Epidermal melanocyte (primary cell): ENCODE measurements around the gene LDLRAD4.
A peak's percentile ranks its signal among the peaks of the same experiment; 100 is the strongest.

Experiments used
- DNase-seq: peaks from one replicate; pipeline ENCODE4 v3.0.0; 2011; ENCODE audit warnings: low spot score; ENCODE audit not compliant: insufficient read length

Gene LDLRAD4

DNA sequence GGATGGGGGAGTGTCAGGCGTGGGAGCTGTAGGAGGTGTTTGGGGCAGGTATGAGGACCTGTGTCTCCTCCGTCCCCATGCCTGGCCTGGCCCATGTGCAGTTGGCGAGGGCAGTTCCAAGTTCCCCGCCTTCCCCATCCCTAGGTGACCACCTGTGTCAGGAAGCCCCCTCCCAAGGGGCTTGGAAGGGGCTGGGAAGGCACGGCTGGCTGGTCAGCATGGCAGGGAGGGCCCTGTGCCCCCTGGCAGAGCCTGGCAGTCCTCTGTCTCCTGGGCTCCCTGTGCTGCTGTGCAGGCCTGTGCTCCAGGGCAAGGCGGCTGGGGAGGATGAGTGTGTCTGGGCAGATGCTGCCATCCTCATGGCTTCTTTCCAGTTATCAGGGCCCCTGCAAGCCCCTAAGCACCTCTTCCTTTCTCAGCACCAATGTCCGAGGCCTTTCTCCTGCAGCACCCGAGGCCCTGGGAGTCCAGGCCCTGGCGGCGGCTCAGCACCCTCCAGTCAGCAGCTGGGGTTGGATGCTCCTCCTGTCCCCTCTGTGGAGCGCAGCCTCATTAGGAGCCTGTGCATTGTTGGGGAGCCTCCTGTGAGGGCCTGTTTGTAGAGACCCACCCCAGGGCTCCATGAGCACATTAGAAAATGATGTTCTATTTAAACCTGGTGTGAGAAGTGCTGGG lies 406.1 kb downstream of the LDLRAD4 start:
- no peak for DNase-seq

DNA sequence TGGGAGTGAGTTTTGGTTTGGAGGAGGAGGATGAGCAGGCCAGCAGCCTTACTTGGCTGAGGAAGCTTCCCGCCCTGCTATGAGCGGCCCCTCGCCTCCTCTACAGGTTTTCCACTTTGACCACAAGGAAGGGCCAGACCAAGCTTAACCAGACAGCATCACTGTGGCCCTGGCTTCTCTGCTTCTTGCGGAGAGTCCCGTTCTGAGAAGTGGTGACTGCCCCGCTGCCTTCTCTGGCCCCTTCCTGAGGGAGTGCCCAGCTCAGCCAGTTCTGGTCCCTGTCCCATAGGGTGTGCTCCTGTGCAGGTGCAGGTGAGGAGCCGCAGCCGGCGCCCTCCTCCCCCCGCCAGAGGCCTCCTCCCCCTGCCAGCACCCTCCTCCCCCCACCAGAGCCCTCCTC lies 406.8 kb downstream of the LDLRAD4 start:
- DNase-seq = no peak

DNA sequence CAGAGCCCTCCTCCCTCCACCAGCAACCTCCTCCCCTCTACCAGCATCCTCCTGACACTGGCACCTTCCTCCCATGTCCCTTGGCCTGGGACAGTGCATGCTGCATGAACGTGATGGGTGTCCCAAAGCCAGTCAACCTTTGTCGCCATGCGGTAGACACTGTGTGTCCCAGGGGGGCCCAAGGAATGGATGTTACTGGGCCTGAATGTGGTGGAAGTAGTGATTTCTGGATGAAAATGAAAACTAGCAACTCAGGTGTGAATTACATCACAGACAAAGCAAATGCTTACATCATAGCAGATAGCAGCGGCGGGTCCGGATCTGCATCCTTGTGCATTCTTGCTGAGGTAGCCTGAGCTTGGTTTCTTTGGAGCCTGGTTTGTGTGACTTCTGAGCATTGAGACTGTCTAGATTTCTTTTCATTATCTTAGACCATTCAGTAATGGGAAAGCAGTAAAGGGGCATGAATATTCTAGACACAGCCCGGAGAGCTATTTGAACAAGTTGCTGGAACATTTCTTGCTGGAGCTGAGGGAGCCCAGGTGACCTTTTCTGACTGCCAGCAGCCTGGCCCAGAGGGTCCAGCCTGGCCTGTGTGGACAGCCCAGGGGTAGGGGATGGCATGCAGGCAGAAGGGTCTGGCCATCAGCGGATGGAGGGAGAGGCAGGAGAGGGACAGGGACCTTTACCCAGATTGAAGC lies 407.4 kb downstream of the LDLRAD4 start:
- DNase-seq = no peak

DNA sequence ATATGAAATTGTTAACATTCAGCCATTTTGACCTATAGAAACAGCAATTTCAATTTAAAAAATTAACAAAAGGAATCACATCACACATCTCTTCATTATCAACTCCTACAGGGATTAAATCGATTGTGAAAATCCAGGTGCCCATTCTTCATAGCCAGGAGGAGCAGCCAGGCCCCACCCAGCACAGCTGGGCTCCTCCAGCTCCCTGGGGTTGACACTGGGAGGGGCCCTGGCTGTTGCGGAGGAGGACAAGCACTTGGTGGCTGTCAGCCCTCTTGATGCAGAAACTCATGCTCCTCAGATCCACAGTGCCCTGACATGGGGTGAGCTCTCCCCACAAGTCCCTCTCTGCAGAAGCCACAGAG lies 408.0 kb downstream of the LDLRAD4 start:
- no peak for DNase-seq

DNA sequence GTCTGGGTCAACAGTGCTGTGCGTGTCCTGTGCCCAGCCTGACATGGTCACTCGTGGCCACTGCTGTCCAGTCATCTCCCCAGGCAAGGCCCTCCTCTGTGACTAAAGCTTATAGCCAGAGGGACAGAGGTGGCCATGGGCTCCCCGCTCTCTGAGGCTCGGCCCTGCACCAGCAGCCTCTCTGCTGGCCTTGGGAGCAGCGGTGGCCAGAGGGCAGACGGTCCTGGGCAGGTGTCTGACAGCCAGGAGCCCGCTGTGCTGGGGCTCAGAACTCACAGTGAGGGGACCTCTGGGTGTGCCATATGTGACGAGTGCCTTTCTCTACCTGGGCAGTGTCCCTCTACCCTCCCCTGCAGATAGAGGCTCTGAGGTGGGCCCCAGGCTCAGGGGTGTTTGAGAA lies 409.1 kb downstream of the LDLRAD4 start:
- DNase-seq = no peak

DNA sequence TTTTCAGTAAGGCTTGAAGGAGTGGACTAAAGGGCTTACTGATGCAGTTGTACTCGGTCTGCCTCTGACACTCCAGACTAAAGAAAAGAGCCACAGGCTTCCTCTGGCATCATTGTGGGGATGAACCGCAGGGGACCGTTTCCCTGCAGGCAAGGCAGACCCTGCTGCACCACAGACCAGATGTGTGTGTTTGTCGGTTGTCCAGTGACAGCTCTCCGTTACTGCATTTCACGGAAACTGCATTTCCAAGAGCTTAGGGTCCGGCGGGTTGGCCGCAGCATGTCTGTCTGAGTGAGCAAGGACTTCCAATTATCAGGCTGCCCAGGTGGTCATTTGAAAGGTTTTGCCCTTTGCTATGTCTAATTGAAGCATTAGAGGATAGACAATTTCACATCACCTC lies 409.7 kb downstream of the LDLRAD4 start:
- DNase-seq = no peak

DNA sequence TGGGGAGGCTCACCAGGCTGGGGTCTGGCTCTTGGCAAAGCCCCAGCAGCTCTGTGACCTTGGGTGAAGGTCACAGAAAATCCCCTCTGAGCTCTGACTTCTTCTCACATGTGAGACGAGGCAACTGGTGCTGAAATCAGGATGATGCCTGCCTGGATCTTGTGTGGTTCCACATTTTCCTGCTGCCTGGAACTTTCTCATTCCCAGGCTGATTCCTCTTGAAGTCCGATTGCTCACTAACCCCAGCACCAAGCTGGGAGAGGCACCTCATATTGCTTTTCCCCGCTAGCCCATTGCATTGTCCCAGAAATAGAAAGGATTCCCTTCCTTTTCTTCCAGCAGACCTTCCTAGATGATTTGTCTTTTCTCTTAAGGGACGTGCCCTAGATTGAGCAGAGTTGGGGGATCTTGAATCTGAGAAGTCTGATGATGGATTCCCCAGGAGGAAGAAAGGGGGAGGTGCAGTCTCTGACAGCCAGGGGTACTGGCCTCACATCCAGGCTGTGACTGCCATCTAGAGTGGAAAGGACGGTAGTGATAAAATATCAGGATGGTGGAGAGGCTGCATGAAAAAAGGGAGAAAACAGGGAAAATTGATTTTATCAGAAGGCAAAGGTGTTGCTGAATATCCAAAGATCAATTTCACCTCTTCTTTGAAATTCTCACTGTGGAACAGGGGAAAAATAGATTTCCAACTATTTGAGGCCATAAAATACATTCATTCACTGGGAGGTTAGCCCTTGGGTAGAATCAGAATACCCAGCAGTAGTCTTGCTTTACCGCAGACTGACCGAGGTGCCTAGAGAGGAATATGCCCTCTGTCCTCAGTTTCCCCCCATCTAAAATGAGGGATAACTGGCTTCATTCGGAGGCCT lies 411.5 kb downstream of the LDLRAD4 start:
- DNase-seq = peak; percentile 81

DNA sequence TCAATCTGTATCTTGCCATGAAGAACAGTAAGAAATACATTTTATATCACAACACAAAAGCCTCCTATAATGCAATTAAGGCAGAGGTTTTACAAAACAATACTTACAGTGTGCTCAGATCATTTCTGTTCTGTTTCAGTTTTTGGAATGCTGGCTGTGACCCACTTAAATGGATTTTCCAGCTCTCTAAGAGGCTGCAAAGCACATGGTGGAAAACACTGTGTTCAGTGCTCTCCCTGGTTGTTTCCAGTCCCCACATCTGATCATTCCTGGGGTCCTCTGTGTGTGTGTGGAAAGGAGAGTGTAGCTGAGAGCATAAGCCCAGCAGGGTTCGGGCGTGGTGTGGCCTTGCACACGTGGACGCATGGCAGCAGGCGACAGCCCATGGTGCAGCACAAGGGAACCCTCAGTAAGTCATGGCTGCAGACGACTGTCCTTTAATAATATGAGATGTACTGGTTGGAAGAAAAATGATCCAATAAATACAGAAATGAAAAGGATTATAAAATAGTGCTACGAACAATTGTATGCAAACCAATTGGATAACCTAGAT lies 412.2 kb downstream of the LDLRAD4 start:
- DNase-seq = no peak

DNA sequence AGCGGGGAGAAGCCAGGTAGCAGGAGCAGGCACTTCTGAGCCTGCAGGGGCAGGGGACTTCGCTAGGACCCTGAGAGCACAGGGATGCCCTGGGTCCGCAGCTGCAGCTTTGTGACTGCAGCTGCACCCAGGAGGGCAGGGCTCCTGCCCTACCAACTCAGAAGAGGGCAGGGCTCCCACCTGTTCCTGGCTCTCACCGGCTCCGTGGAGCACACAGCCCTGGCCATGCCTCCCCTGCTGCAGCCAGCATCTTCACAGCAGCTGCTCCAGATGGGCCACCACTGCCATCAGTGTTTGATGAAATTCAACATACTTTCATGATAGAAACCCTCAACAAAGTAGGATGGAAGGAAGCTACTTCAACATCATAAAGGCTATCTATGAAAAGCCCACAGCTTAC lies 415.1 kb downstream of the LDLRAD4 start:
- DNase-seq = no peak

DNA sequence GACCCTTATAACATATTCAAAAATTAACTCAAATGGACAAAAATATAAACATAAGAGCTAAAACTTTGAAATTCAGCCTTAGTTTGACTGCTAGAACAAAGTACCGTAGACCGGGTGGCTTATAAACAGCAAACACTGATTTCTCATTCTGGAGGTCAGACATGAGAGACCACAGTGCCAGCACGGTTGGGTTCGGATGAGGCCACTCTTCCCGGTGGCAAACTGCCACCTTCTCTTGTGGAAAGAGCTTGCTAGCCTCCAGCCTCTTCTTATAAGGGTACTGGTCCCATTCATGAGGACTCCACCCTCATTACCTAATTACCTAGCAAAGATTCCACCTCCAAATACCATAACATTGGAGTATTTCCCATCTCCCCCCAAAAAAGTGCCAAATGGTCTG lies 416.5 kb downstream of the LDLRAD4 start:
- DNase-seq = no peak

DNA sequence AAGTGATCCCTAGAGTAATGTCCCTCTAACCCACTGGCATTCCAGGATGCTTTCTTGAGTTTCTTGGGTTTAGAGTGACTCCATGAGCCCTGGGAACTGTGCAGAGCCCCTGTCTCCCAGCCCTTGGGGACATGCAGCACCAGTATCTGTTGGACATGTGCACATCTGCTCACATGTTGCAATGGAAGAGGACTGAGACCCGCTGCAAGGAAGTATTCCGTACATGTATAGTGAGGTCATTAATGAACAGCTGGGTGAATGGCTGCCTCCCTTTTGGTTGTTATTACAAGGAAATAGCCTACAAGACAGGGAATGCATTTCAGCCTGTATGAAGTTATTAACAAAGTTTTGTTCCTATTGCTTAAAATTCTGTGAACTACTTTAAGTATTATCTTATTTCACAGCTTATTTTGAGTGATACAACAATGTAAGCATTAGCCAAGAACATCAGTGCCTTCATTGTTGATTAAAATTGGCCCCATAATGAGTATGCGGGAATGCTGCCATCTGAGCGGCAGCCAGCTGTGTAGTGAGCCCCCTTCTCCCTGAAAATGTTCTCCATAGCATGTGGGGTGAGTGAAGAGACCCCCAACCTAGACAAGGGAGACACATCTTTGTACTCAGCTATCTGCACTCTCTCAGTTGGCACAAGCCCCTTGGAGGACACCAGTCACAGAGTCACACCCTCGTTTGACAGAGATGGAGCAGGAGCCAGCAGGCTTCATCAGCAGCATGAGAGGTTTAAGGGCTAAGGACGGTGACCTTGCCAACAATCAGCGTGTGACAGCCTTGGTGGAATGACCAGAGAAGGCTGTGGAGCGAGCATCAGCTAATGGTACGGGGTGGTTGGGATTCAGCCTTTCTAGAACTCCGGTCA lies 420.4 kb downstream of the LDLRAD4 start:
- DNase-seq = no peak

DNA sequence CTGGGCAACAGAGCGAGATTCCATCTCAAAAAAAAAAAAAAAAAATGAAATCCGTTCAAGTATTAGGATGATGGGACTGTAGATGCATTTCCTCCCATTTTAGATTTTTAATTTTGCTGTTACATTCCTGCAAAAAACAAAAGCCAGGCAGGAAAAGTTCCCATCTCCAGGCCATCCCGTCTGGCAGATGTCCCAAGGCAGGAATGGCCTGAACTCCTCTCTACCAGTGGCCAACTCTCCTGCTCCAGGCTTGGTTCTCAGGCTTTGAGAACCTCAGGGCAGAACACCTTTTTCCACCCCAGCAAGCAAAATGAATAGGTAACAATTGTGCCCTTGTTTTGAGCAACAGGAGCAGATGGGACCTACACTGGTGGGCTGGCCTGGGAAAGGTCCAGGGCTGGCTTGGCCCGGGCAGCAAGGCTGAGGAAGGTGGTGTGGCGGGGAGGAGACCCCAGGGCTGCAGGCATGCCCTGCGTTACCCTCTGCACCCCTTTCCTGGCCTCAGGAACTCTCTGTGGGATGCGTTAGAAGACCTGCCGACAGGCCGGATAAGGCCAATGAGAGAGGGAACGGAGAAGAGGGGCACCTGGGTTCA lies 421.8 kb downstream of the LDLRAD4 start:
- no peak for DNase-seq

DNA sequence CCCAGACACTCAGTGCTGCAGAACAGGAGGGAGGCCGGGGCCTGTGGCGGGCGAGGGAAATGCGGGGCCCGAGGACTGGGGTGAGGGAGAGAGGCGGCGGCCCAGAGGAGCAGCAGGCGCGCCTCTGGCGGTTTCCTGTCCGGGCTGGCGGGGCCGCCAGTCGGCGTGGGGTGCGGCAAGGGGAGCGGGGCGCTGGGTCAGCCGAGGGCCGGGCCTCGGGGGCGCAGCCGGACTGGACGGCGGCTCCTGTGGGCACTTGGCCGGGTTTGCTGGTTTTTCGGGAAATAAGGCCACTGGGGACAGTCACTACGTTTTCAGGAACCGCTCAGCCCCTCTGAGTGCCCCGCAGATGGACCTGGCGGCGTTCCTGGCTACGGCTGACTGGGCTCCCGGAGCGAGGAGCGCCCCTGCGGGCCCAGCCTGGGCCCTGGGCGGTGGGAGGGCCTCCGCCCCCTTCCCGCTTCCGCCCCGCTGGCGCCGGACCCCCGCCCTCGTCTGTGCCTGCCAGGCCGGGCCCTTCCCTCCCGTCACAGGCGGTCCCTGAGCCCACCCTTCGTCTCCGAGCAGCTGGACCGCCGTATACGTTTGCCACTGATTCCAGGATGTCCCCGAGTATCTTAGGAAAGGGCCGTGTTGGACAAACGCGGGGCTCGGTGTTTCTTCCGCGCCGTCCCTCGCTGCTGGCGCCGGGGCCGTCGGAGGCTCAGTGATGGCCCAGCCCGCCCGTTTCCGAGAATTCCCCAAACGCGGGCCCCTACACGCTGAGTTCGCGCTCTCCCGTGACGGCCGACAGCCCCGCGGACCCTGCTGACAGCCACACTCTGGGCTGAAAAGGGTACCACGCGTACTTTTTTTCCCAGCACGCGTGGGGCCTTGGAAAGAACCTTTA lies 423.2 kb downstream of the LDLRAD4 start:
- DNase-seq = no peak

DNA sequence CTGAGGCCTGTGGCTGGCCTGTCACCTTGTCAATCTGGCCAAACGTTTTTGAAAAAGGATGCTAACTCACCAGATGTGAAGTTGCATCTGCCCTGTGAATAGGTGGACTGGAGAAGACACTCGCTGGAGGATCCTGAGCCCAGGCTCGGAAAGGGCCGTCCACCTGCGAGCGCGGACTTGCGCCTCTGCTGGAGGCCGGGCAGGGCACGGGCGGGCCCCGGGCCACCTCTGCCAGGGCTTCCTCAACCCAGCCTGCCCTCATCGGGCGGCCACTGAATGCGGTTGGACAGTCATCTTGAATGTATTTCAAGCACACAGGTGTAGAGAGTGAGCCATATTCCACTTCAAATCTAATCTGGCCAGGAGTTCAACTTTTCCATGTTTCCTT lies 423.9 kb downstream of the LDLRAD4 start:
- no peak for DNase-seq

DNA sequence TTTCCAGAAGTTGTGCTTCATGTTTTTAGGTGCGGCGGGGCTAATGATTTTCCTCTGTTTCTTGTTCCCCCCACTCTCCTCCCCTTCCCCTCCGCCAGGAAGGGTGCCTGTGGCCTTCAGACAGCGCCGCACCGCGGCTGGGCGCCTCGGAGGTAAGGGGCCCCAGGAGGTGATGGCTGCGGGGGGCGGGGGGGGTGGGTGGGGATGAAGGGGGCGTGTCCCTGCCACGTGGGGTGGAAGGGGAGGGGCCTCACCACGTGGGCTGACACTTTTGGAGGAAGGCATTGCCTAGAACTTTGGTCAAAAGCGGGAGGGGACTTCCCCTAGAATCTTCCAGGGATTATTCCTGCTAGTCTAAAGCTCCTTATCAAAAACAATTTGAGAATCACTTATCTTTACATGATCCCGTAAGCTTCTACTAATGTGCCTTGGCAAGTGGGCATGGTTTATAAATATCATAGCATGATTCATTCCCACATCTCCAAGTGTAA lies 424.7 kb downstream of the LDLRAD4 start:
- no peak for DNase-seq

DNA sequence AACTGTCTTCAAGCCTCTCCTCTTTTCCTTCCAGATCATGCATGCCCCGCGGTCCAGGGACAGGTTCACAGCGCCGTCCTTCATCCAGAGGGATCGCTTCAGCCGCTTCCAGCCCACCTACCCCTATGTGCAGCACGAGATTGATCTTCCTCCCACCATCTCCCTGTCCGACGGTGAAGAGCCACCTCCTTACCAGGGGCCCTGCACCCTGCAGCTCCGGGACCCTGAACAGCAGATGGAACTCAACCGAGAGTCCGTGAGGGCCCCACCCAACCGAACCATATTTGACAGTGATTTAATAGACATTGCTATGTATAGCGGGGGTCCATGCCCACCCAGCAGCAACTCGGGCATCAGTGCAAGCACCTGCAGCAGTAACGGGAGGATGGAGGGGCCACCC lies 426.5 kb downstream of the LDLRAD4 start:
- DNase-seq = no peak

DNA sequence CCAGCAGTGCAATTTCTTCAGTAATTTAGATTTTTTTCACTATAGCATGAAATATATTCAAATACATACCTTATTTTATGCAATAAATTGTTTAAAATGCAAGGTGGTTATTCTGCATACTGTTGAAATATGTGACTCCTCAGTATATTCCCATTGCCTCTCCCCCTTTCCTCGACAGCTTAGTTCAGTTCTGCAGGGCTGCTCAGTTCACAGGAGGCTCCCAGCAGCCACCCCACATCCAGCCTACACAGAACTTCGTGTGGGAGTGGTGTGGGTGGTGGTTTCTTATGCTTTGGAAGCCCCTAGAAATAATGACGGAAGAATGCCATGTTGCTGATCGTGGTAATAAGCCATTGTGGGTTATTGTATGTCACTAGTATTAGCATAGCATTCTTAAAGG lies 428.1 kb downstream of the LDLRAD4 start:
- DNase-seq = no peak

DNA sequence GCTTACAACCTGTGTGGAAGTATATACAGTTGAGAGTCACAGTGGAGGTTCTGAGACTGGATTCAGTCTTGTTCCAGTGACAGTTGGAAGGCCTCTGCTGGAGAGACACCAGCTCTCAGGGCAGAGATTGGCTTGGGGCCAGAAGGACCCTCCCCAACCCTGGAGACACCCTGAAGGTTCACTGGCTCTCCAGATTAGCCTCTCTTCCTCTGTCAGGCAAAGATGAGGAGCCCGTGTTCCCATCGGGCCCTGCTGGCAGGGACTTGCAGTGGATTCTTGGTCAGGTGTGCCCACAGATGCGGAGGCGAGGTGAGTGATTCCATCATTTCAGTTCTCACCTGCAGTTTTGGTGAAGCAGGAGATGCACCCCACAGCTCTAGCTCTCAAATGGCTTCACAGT lies 429.2 kb downstream of the LDLRAD4 start:
- no peak for DNase-seq
